GM23338 (cell line): ENCODE measurements around the gene AMIGO1. TPM values are rescaled to one million over a fixed set of nuclear protein-coding genes. Genes with fewer than 3 reads are reported as not detected.
A peak's percentile ranks its signal among the peaks of the same experiment; 100 is the strongest.

Experiments
- ATAC-seq: fragments of 200-7000 bp; cut with Tn5 transposase; 3 replicates; pipeline ENCODE4 v1.9.1; 2020
- DNase-seq: peaks from one replicate; pipeline ENCODE4 v3.0.0-alpha.2; 2015; ENCODE audit warnings: low spot score
- H2AFZ ChIP-seq: fragments of 200-600 bp; sonication (generic); 2 replicates; pipeline ENCODE4 v1.8.0; 2016; ENCODE audit warnings: antibody characterized with exemption, mild to moderate bottlenecking, moderate library complexity
- H3F3A ChIP-seq: fragments of 200-600 bp; sonication (generic); replicated peaks from 2 replicates; pipeline ENCODE4 v1.8.0; 2017; ENCODE audit warnings: antibody characterized with exemption, mixed run types, low read depth
- H3K27ac ChIP-seq: fragments of 200-600 bp; sonication (generic); 2 replicates; pipeline ENCODE4 v1.6.1; 2016; ENCODE audit warnings: low read depth
- H3K27me3 ChIP-seq: fragments of 200-600 bp; sonication (generic); 2 replicates; pipeline ENCODE4 v1.8.0; 2016; ENCODE audit warnings: mild to moderate bottlenecking, mixed run types, moderate library complexity; ENCODE audit not compliant: insufficient read depth
- H3K36me3 ChIP-seq: fragments of 200-600 bp; sonication (generic); 2 replicates; pipeline ENCODE4 v1.8.0; 2016; ENCODE audit warnings: mild to moderate bottlenecking; ENCODE audit not compliant: insufficient read depth
- H3K4me1 ChIP-seq: fragments of 200-600 bp; sonication (generic); 2 replicates; pipeline ENCODE4 v1.8.0; 2016; ENCODE audit warnings: mild to moderate bottlenecking, moderate library complexity; ENCODE audit not compliant: insufficient read depth
- H3K4me2 ChIP-seq: fragments of 200-600 bp; sonication (generic); 2 replicates; pipeline ENCODE4 v1.7.1; 2017; ENCODE audit warnings: mixed run types
- H3K4me3 ChIP-seq: fragments of 200-600 bp; sonication (generic); 2 replicates; pipeline ENCODE4 v1.6.1; 2016; ENCODE audit warnings: mixed run types
- H3K79me2 ChIP-seq: fragments of 200-600 bp; sonication (generic); replicated peaks from 2 replicates; pipeline ENCODE4 v1.8.0; 2017; ENCODE audit warnings: mild to moderate bottlenecking; ENCODE audit not compliant: insufficient read depth
- H3K9me2 ChIP-seq: fragments of 200-600 bp; sonication (generic); 2 replicates; pipeline ENCODE4 v1.8.0; 2017; ENCODE audit not compliant: insufficient read depth
- H4K20me1 ChIP-seq: fragments of 200-600 bp; sonication (generic); replicated peaks from 2 replicates; pipeline ENCODE4 v1.8.0; 2017; ENCODE audit warnings: mild to moderate bottlenecking; ENCODE audit not compliant: insufficient read depth
- H3K27ac Mint-ChIP-seq: 2 replicates; pipeline ENCODE4 v1.8.0; 2020; ENCODE audit warnings: inconsistent platforms, mild to moderate bottlenecking, moderate library complexity, mixed read lengths
- H3K27me3 Mint-ChIP-seq: 3 replicates; pipeline ENCODE4 v1.8.0; 2022; ENCODE audit warnings: low read depth, mild to moderate bottlenecking, moderate library complexity, mixed read lengths, inconsistent platforms; ENCODE audit not compliant: insufficient read depth, poor library complexity
- H3K36me3 Mint-ChIP-seq: 3 replicates; pipeline ENCODE4 v1.8.0; 2021; ENCODE audit warnings: low read depth, mild to moderate bottlenecking, inconsistent platforms, moderate library complexity, mixed read lengths
- H3K4me1 Mint-ChIP-seq: 3 replicates; pipeline ENCODE4 v1.8.0; 2020; ENCODE audit warnings: mild to moderate bottlenecking, inconsistent platforms, mixed read lengths
- H3K4me3 Mint-ChIP-seq: 3 replicates; pipeline ENCODE4 v1.8.0; 2021; ENCODE audit warnings: moderate library complexity, mild to moderate bottlenecking, inconsistent platforms, mixed read lengths
- H3K9me3 Mint-ChIP-seq: 3 replicates; pipeline ENCODE4 v1.8.0; 2020; ENCODE audit warnings: moderate library complexity, mild to moderate bottlenecking, inconsistent platforms, mixed read lengths
- CREB1 ChIP-seq: fragments of 250-450 bp; sonication (Bioruptor Pico); IDR thresholded peaks from 2 replicates; pipeline ENCODE4 v1.5.0; 2020; ENCODE audit warnings: low read depth, mild to moderate bottlenecking, moderate library complexity
- ETS1 ChIP-seq: IDR thresholded peaks from 2 replicates; pipeline ENCODE4 v1.6.1; 2016; ENCODE audit warnings: antibody characterized with exemption
- EZH2 ChIP-seq: fragments of 200-600 bp; sonication (generic); IDR thresholded peaks from one replicate; pipeline ENCODE4 v1.8.0; 2017; ENCODE audit warnings: antibody characterized with exemption, mild to moderate bottlenecking, low read depth; ENCODE audit not compliant: unreplicated experiment
- EZH2phosphoT487 ChIP-seq: fragments of 200-600 bp; sonication (generic); IDR thresholded peaks from one replicate; pipeline ENCODE4 v1.8.1; 2018; ENCODE audit warnings: antibody characterized with exemption; ENCODE audit not compliant: unreplicated experiment
- JUNB ChIP-seq: IDR thresholded peaks from one replicate; pipeline ENCODE4 v1.6.1; 2016; ENCODE audit warnings: antibody characterized with exemption; ENCODE audit not compliant: unreplicated experiment
- NANOG ChIP-seq: IDR thresholded peaks from 2 replicates; pipeline ENCODE4 v1.6.1; 2016; ENCODE audit warnings: antibody characterized with exemption, borderline replicate concordance
- ZNF331 ChIP-seq: fragments of 250-450 bp; sonication (Bioruptor Pico); IDR thresholded peaks from 2 replicates; pipeline ENCODE4 v1.5.0; 2020; ENCODE audit warnings: low read depth, mild to moderate bottlenecking, moderate library complexity
- ZNF462 ChIP-seq: fragments of 250-450 bp; sonication (Bioruptor Pico); IDR thresholded peaks from 2 replicates; pipeline ENCODE4 v1.5.0; 2020; ENCODE audit warnings: mild to moderate bottlenecking, moderate library complexity
- polyA plus RNA-seq: library from polyadenylated mRNA; unstranded; fragments of >200 nt; fragmentation: Nextera tagmentation; extraction: Ambion mirVana; gene quantifications from 2 replicates; pipeline ENCODE4 v1.2.1, GENCODE V29; 2016
- total RNA-seq: library from RNA; depleted of rRNA; stranded (reverse); fragments of >200 nt; shearing (Covaris generic); gene quantifications from 2 replicates; pipeline ENCODE4 v1.2.3, GENCODE V29; 2014

The AMIGO1 gene
- total and polyA plus RNA-seq, 2 experiments from 2014 or later = 0.53 to 3.8 TPM

- H3K9me3 Mint-ChIP-seq = no peaks in the 10 kb centered on the region
- Histone ChIP-seq H3K4me2 (0 out of 2 replicates have a peak overlapping the region, but pooled peaks have one; percentile 12), H3K4me1 (peaks cover 16% of the 10 kb centered on the region), H3K9me2 (no peaks in the 10 kb centered on the region; the same call in 1 of the 2 replicates), H4K20me1 (no peaks in the 10 kb centered on the region), H3K27me3 (no peaks in the 10 kb centered on the region), H3K27ac (no peak overlapping the region), H3K36me3 (no peaks in the 10 kb centered on the region), H2AFZ (no peak overlapping the region), H3F3A (no peaks in the 10 kb centered on the region), H3K79me2 (no peaks in the 10 kb centered on the region), H3K4me3 (no peak overlapping the region)
- peaks cover 2% of the 10 kb centered on the region; the same call in 1 of the 3 replicates for H3K36me3 Mint-ChIP-seq
- DNase-seq (no peak), ATAC-seq (no peak)
- H3K4me3 Mint-ChIP-seq = no peak overlapping the region
- H3K4me1 Mint-ChIP-seq = peaks cover 27% of the 10 kb centered on the region
- TF ChIP-seq CREB1 (CRISPR knock-in tag) (no peak), JUNB (no peak), NANOG (no peak), ZNF462 (CRISPR knock-in tag) (no peak), EZH2phosphoT487 (no peak), ZNF331 (CRISPR knock-in tag) (no peak), ETS1 (no peak), EZH2 (no peak)
- H3K27ac Mint-ChIP-seq = no peak overlapping the region
- peaks cover 9% of the 10 kb centered on the region for H3K27me3 Mint-ChIP-seq
These were observed 7.1 kb downstream of the AMIGO1 start for GRCh38 chr1:109502364-109502851.
